Testis (tissue), 2 donors: ENCODE data around the gene COTL1.

ENCODE experiments used
- POLR2A ChIP-seq: fragments of 450-650 bp; IDR thresholded peaks from one replicate; pipeline ENCODE4 v1.6.1; 2017; ENCODE audit warnings: antibody characterized with exemption, mild to moderate bottlenecking, moderate library complexity
- TF ChIP-seq, protein P1 (sequence below), 3 experiments: fragments of 450-650 bp in 2 of 3; fragments of 200-600 bp in 1 of 3; sonication (generic) in 1 of 3; IDR thresholded peaks; one replicate each; pipeline ENCODE4 v1.5.1; 2016 to 2019; ENCODE audit warnings: antibody characterized with exemption in 3 of 3, mild to moderate bottlenecking in 2 of 3, moderate library complexity in 1 of 3

DNA sequence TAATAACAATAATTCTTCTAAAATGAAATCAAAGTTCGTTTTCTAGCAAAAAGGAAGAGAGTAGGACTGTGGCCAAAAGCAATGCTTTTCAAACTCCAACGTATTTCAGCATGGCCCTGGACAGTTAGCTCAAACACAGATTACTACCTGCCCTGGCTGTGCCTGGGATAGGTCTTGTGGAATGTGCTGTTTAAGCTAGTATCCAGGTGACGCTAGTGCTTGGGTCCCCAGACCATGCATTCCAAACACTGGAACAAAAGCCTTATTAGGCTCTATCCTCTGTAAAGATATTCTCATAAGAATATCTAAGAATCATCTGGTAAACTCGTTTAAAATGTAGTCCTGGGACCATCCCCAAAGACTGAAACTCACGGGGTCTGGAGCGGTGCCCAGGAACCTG lies 60.8 kb downstream of the COTL1 start:
- TF ChIP-seq, protein P1, sequence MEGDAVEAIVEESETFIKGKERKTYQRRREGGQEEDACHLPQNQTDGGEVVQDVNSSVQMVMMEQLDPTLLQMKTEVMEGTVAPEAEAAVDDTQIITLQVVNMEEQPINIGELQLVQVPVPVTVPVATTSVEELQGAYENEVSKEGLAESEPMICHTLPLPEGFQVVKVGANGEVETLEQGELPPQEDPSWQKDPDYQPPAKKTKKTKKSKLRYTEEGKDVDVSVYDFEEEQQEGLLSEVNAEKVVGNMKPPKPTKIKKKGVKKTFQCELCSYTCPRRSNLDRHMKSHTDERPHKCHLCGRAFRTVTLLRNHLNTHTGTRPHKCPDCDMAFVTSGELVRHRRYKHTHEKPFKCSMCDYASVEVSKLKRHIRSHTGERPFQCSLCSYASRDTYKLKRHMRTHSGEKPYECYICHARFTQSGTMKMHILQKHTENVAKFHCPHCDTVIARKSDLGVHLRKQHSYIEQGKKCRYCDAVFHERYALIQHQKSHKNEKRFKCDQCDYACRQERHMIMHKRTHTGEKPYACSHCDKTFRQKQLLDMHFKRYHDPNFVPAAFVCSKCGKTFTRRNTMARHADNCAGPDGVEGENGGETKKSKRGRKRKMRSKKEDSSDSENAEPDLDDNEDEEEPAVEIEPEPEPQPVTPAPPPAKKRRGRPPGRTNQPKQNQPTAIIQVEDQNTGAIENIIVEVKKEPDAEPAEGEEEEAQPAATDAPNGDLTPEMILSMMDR (IDR thresholded peaks at IDR 0.05), result no peak
- no peak for TF ChIP-seq POLR2A
